ENCODE results near the gene CACFD1.

CACFD1 gene

GRCh38 chr9:133419005-133419404, 40.8 kb upstream of the CACFD1 start:
- peak overlapping the region; percentile 82 for H3K9ac ChIP-seq (ENCODE audit: low read depth, low read length)
- peak overlapping the region; percentile 93 for H3K4me2 ChIP-seq (ENCODE audit: insufficient read depth, low read length)
- TF ChIP-seq EZH2 (IDR thresholded peaks at IDR 0.05; ENCODE audit: borderline replicate concordance, low read depth, low read length, severe bottlenecking) (no peak), CTCF (IDR thresholded peaks at IDR 0.05; ENCODE audit: borderline replicate concordance, extremely low read depth, low read length, poor library complexity, severe bottlenecking) (no peak)
- H3K79me2 ChIP-seq (ENCODE audit: insufficient read depth, low read length), result peaks cover 39% of the 10 kb centered on the region
- peak overlapping the region in 1 of 2 experiments; percentile 81; a peak in 2 of 4 replicates for H3K4me3 ChIP-seq (ENCODE audit: low read depth in 1 of 2, low read length in 2 of 2)
- H3K27me3 ChIP-seq (ENCODE audit: insufficient read depth, low read length, poor library complexity), result no peaks in the 10 kb centered on the region
- H3K36me3 ChIP-seq (ENCODE audit: insufficient read depth, low read length), result peaks cover 25% of the 10 kb centered on the region
- peaks cover 38% of the 10 kb centered on the region for H3K4me1 ChIP-seq (ENCODE audit: insufficient read depth, low read length)
- DNase-seq, result no peak
- H4K20me1 ChIP-seq (ENCODE audit: insufficient read depth, low read length), result peaks cover 17% of the 10 kb centered on the region; the same call in 1 of the 2 replicates
- H3K27ac ChIP-seq (ENCODE audit: low read length), result no peak overlapping the region
- H2AFZ ChIP-seq (ENCODE audit: low read depth, low read length), result no peak overlapping the region
- H3K9me3 ChIP-seq (ENCODE audit: insufficient read depth, low read length, severe bottlenecking), result no peaks in the 10 kb centered on the region
- ATAC-seq (ENCODE audit: insufficient read depth, low read depth), result no peak

- H3K79me2 ChIP-seq (ENCODE audit: insufficient read depth, low read length), result peaks cover 25% of the 10 kb centered on the region
- DNase-seq, result no peak
- ATAC-seq (ENCODE audit: insufficient read depth, low read depth), result no peak
- H3K4me2 ChIP-seq (ENCODE audit: insufficient read depth, low read length), result no peak overlapping the region
- peaks cover 28% of the 10 kb centered on the region for H3K4me1 ChIP-seq (ENCODE audit: insufficient read depth, low read length)
- H3K27ac ChIP-seq (ENCODE audit: low read length), result no peak overlapping the region
- TF ChIP-seq CTCF (IDR thresholded peaks at IDR 0.05; ENCODE audit: borderline replicate concordance, extremely low read depth, low read length, poor library complexity, severe bottlenecking), result no peak
- TF ChIP-seq EZH2 (IDR thresholded peaks at IDR 0.05; ENCODE audit: borderline replicate concordance, low read depth, low read length, severe bottlenecking), result no peak
- H3K9ac ChIP-seq (ENCODE audit: low read depth, low read length), result no peak overlapping the region
- no peaks in the 10 kb centered on the region for H3K27me3 ChIP-seq (ENCODE audit: insufficient read depth, low read length, poor library complexity)
- H3K9me3 ChIP-seq (ENCODE audit: insufficient read depth, low read length, severe bottlenecking), result no peaks in the 10 kb centered on the region
- H3K4me3 ChIP-seq (ENCODE audit: low read depth in 1 of 2, low read length in 2 of 2), result no peak overlapping the region
- H3K36me3 ChIP-seq (ENCODE audit: insufficient read depth, low read length), result peaks cover 11% of the 10 kb centered on the region
- H4K20me1 ChIP-seq (ENCODE audit: insufficient read depth, low read length), result peaks cover 9% of the 10 kb centered on the region; the same call in 1 of the 2 replicates
- no peak overlapping the region for H2AFZ ChIP-seq (ENCODE audit: low read depth, low read length)
These were observed 39.4 kb upstream of the CACFD1 start for GRCh38 chr9:133420392-133420827.

GRCh38 chr9:133421615-133422542, 37.9 kb upstream of the CACFD1 start, which contains the start of gene ADAMTS13:
TSS of gene ADAMTS13 (plus strand) at chr9:133422367. CDS start at chr9:133422444, 77 bp downstream.
- H3K79me2 ChIP-seq (ENCODE audit: insufficient read depth, low read length), result peaks cover 10% of the 10 kb centered on the region
- no peaks in the 10 kb centered on the region for H4K20me1 ChIP-seq (ENCODE audit: insufficient read depth, low read length)
- H2AFZ ChIP-seq (ENCODE audit: low read depth, low read length), result peak within 1 kb of the TSS; percentile 49; the same call in 1 of the 2 replicates
- DNase-seq, result no peak
- H3K9ac ChIP-seq (ENCODE audit: low read depth, low read length), result no peak within 1 kb of the TSS
- H3K36me3 ChIP-seq (ENCODE audit: insufficient read depth, low read length), result no peaks in the 10 kb centered on the region; the same call in 1 of the 2 replicates
- H3K4me1 ChIP-seq (ENCODE audit: insufficient read depth, low read length), result peaks cover 14% of the 10 kb centered on the region
- H3K4me3 ChIP-seq (ENCODE audit: low read depth in 1 of 2, low read length in 2 of 2), result no peak within 1 kb of the TSS
- ATAC-seq (ENCODE audit: insufficient read depth, low read depth), result no peak
- no peak within 1 kb of the TSS for H3K27ac ChIP-seq (ENCODE audit: low read length)
- H3K9me3 ChIP-seq (ENCODE audit: insufficient read depth, low read length, severe bottlenecking), result no peaks in the 10 kb centered on the region
- TF ChIP-seq EZH2 (IDR thresholded peaks at IDR 0.05; ENCODE audit: borderline replicate concordance, low read depth, low read length, severe bottlenecking) (no peak), CTCF (IDR thresholded peaks at IDR 0.05; ENCODE audit: borderline replicate concordance, extremely low read depth, low read length, poor library complexity, severe bottlenecking) (peak; percentile 25)
- no peaks in the 10 kb centered on the region for H3K27me3 ChIP-seq (ENCODE audit: insufficient read depth, low read length, poor library complexity)
- no peak within 1 kb of the TSS for H3K4me2 ChIP-seq (ENCODE audit: insufficient read depth, low read length)
